ENCODE measurements around the gene TTLL10.

TTLL10 gene

GRCh38 chr1:1215080-1215676 is 41.5 kb downstream of the TTLL10 start:
- Histone ChIP-seq H3K79me2 (ENCODE audit: insufficient read depth, low read depth) (no peaks in the 10 kb centered on the region), H3K9ac (no peak overlapping the region), H3K27ac (no peak overlapping the region), H3K27me3 (ENCODE audit: insufficient read depth, low read depth) (peaks cover 3% of the 10 kb centered on the region; the same call in 1 of the 2 replicates), H4K20me1 (ENCODE audit: insufficient read depth) (no peaks in the 10 kb centered on the region), H2AFZ (ENCODE audit: low read depth) (no peak overlapping the region), H3K4me3 (IDR thresholded peaks at IDR 0.05; ENCODE audit: insufficient read depth, low read depth, low read length) (no peak overlapping the region), H3K36me3 (ENCODE audit: insufficient read depth) (no peaks in the 10 kb centered on the region), H3K4me1 (ENCODE audit: low read depth, poor library complexity, severe bottlenecking) (peaks cover 12% of the 10 kb centered on the region), H3K4me2 (peak overlapping the region; percentile 48)
- TF ChIP-seq, protein P1, sequence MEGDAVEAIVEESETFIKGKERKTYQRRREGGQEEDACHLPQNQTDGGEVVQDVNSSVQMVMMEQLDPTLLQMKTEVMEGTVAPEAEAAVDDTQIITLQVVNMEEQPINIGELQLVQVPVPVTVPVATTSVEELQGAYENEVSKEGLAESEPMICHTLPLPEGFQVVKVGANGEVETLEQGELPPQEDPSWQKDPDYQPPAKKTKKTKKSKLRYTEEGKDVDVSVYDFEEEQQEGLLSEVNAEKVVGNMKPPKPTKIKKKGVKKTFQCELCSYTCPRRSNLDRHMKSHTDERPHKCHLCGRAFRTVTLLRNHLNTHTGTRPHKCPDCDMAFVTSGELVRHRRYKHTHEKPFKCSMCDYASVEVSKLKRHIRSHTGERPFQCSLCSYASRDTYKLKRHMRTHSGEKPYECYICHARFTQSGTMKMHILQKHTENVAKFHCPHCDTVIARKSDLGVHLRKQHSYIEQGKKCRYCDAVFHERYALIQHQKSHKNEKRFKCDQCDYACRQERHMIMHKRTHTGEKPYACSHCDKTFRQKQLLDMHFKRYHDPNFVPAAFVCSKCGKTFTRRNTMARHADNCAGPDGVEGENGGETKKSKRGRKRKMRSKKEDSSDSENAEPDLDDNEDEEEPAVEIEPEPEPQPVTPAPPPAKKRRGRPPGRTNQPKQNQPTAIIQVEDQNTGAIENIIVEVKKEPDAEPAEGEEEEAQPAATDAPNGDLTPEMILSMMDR (conservative IDR thresholded peaks at IDR 0.05; ENCODE audit: low read depth, low read length): no peak

- Histone ChIP-seq H3K79me2 (ENCODE audit: insufficient read depth, low read depth) (no peaks in the 10 kb centered on the region), H3K4me1 (ENCODE audit: low read depth, poor library complexity, severe bottlenecking) (peaks cover 12% of the 10 kb centered on the region), H3K27me3 (ENCODE audit: insufficient read depth, low read depth) (no peaks in the 10 kb centered on the region), H2AFZ (ENCODE audit: low read depth) (no peak overlapping the region), H4K20me1 (ENCODE audit: insufficient read depth) (no peaks in the 10 kb centered on the region), H3K4me2 (no peak overlapping the region), H3K36me3 (ENCODE audit: insufficient read depth) (no peaks in the 10 kb centered on the region), H3K9ac (no peak overlapping the region), H3K4me3 (IDR thresholded peaks at IDR 0.05; ENCODE audit: insufficient read depth, low read depth, low read length) (no peak overlapping the region), H3K27ac (no peak overlapping the region)
- TF ChIP-seq, protein P1 (conservative IDR thresholded peaks at IDR 0.05; ENCODE audit: low read depth, low read length): no peak
Measured at GRCh38 chr1:1215881-1216605, 42.4 kb downstream of the TTLL10 start.

GRCh38 chr1:1216770-1217620 is 43.3 kb downstream of the TTLL10 start:
- no peak overlapping the region for H3K4me3 ChIP-seq (IDR thresholded peaks at IDR 0.05; ENCODE audit: insufficient read depth, low read depth, low read length)
- H3K9ac ChIP-seq: no peak overlapping the region
- H3K27me3 ChIP-seq (ENCODE audit: insufficient read depth, low read depth): no peaks in the 10 kb centered on the region
- H3K36me3 ChIP-seq (ENCODE audit: insufficient read depth): no peaks in the 10 kb centered on the region
- peaks cover 12% of the 10 kb centered on the region for H3K4me1 ChIP-seq (ENCODE audit: low read depth, poor library complexity, severe bottlenecking)
- no peak overlapping the region for H3K4me2 ChIP-seq
- TF ChIP-seq, protein P1 (conservative IDR thresholded peaks at IDR 0.05; ENCODE audit: low read depth, low read length): no peak
- H3K27ac ChIP-seq: no peak overlapping the region
- H2AFZ ChIP-seq (ENCODE audit: low read depth): no peak overlapping the region
- no peaks in the 10 kb centered on the region for H4K20me1 ChIP-seq (ENCODE audit: insufficient read depth)
- no peaks in the 10 kb centered on the region for H3K79me2 ChIP-seq (ENCODE audit: insufficient read depth, low read depth)

DNA sequence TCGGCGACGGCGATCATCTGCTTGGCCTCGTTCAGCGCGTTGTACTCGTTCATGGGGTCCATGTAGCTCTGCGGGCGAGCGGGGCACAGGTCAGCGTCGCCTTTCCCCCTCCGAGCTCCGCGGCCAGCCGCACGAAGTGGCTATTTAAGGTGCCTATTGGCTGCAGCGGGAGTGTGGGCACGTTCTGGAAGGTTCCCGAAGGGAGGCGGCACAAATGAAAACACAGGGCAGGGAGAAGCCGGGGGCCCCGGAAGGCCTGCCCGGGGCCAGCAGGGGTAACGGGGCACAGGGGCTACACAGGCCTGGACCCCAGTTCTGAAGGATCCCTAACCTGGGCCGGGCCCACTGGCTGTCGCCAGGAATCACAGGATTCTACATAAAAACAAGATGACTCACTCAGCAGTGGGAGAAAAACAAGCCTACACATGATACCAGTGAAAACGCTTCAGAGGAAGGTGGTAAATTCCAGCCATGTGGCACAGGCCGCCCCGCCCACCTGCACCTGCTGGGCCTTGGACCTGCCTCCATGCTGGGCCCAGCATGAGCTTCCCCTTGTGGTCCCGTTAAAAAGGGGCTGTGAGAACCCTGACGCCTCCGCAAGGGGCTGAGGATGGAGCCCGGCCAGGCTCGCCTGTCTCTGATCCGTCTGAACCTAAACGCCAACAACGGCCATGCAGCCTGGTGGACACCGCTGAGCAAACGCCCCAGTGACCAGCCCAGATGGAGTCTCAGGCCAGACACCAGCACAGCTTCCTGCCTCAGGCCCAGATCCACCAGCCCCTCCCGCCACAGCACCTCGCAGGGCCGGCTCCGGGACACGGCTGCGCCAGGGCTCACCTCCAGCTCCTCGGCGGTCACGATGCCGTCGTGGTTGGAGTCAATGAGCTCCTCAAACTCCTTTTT is 44.2 kb downstream of the TTLL10 start:
- H3K4me3 ChIP-seq (IDR thresholded peaks at IDR 0.05; ENCODE audit: insufficient read depth, low read depth, low read length): no peak overlapping the region
- TF ChIP-seq, protein P1 (conservative IDR thresholded peaks at IDR 0.05; ENCODE audit: low read depth, low read length): no peak

More for the DNA sequence above, 44.2 kb downstream of the TTLL10 start:
- H3K27me3 ChIP-seq (ENCODE audit: insufficient read depth, low read depth): no peaks in the 10 kb centered on the region
- no peaks in the 10 kb centered on the region for H3K79me2 ChIP-seq (ENCODE audit: insufficient read depth, low read depth)
- H3K4me2 ChIP-seq: no peak overlapping the region
- H3K27ac ChIP-seq: no peak overlapping the region
- peaks cover 2% of the 10 kb centered on the region; the same call in 1 of the 2 replicates for H3K36me3 ChIP-seq (ENCODE audit: insufficient read depth)
- peaks cover 12% of the 10 kb centered on the region for H3K4me1 ChIP-seq (ENCODE audit: low read depth, poor library complexity, severe bottlenecking)
- H2AFZ ChIP-seq (ENCODE audit: low read depth): no peak overlapping the region
- no peaks in the 10 kb centered on the region for H4K20me1 ChIP-seq (ENCODE audit: insufficient read depth)
- H3K9ac ChIP-seq: no peak overlapping the region
